ENCODE data around the gene DNM3. TPM values are rescaled to one million over a fixed set of nuclear protein-coding genes. Genes with fewer than 3 reads are reported as not detected.

DNM3 gene
- polyA plus RNA-seq, 1 of the 3 experiments (the other 2 are of a cell fraction), result 0.43 TPM

DNA sequence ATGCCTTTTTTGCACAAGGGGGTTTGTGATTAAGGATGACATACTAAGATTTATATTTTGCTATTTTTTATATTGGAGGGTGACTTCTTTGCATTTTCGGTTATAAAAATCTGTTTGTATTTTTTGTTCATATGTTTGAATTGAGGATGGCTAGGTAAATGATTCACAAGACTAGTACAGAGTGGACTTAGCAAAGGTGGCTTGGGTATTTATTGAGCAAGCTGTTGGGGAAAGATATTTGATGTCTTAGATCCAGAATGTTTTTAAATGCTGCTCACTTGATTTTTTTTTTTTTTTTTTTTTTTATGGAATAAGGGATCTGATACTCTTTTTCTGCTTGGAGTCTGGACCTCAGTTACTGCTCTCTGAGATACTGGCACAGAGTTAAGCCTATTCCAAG is 100.6 kb downstream of the DNM3 start:
- H3F3A ChIP-seq (replicated peaks; ENCODE audit: insufficient read depth), result no peaks in the 10 kb centered on the region
- H3K4me2 ChIP-seq, result no peak overlapping the region
- no peak overlapping the region for H2AFZ ChIP-seq (ENCODE audit: low read depth)
- no peaks in the 10 kb centered on the region for H3K36me3 ChIP-seq (replicated peaks in 1 of 2; ENCODE audit: control insufficient read depth in 1 of 2, insufficient read depth in 2 of 2, low read length in 1 of 2)
- TF ChIP-seq JUND (IDR thresholded peaks at IDR 0.05), result no peak
- H4K20me1 ChIP-seq (ENCODE audit: insufficient read depth), result no peaks in the 10 kb centered on the region
- H3K9me2 ChIP-seq, result no peaks in the 10 kb centered on the region
- no peaks in the 10 kb centered on the region for H3K27me3 ChIP-seq (ENCODE audit: insufficient read depth)
- CTCF ChIA-PET, result no interaction called here
- 58% methylated on average over 1 of the region's 1 CpG for WGBS (ENCODE audit: low lambda C conversion rate)
- no peaks in the 10 kb centered on the region for H3K9me3 ChIP-seq
- no peaks in the 10 kb centered on the region for H3K4me1 ChIP-seq (ENCODE audit: control insufficient read depth in 1 of 2, insufficient read depth in 2 of 2, low read depth in 1 of 2, low read length in 1 of 2)
- no peaks in the 10 kb centered on the region for H3K79me2 ChIP-seq (ENCODE audit: insufficient read depth)
- H3K9ac ChIP-seq, result no peak overlapping the region
- POLR2A ChIA-PET, result no interaction called here
- H3K4me3 ChIP-seq (ENCODE audit: low read depth in 2 of 2, low read length in 1 of 2), result no peak overlapping the region
- DNase-seq, result no peak
- H3K27ac ChIP-seq (ENCODE audit: low read depth in 2 of 2, low read length in 1 of 2), result no peak overlapping the region

DNA sequence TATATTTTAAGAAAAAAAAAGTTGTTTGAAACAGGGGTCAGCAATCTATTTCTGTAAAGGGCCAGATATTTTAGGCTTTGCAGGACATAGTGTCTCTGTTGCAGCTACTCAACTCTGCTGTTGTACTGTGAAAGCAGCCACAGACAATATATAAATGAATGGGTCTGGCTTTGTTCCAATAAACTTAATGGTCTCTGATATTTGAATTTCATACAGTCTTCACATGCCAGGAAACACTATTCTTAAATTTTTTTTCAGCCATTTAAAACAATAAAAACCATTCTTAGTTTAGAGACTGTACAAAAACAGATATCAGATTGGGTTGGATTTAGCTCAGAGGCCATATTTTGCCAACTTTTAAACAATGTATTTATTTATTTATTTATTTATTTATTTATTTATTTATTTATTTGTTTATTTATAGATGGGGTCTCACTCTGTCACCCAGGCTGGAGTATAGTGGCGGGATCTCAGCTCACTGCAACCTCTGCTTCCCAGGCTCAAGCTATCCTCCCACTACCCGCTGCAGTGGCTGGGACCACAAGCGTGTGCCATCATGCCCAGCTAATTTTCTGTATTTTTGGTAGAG is 102.8 kb downstream of the DNM3 start:
- no peaks in the 10 kb centered on the region for H3K4me1 ChIP-seq (ENCODE audit: control insufficient read depth in 1 of 2, insufficient read depth in 2 of 2, low read depth in 1 of 2, low read length in 1 of 2)
- POLR2A ChIA-PET, result no interaction called here
- no peak overlapping the region for H3K4me3 ChIP-seq (ENCODE audit: low read depth in 2 of 2, low read length in 1 of 2)
- WGBS (ENCODE audit: low lambda C conversion rate), result 60% methylated on average over 3 of the region's 3 CpGs
- H3K36me3 ChIP-seq (replicated peaks in 1 of 2; ENCODE audit: control insufficient read depth in 1 of 2, insufficient read depth in 2 of 2, low read length in 1 of 2), result no peaks in the 10 kb centered on the region
- CTCF ChIA-PET, result no interaction called here
- H3F3A ChIP-seq (replicated peaks; ENCODE audit: insufficient read depth), result no peaks in the 10 kb centered on the region
- no peak overlapping the region for H2AFZ ChIP-seq (ENCODE audit: low read depth)
- H3K9ac ChIP-seq, result no peak overlapping the region
- H3K79me2 ChIP-seq (ENCODE audit: insufficient read depth), result no peaks in the 10 kb centered on the region
- no peaks in the 10 kb centered on the region for H3K27me3 ChIP-seq (ENCODE audit: insufficient read depth)
- no peaks in the 10 kb centered on the region for H3K9me3 ChIP-seq
- H3K4me2 ChIP-seq, result no peak overlapping the region
- TF ChIP-seq, protein P1, sequence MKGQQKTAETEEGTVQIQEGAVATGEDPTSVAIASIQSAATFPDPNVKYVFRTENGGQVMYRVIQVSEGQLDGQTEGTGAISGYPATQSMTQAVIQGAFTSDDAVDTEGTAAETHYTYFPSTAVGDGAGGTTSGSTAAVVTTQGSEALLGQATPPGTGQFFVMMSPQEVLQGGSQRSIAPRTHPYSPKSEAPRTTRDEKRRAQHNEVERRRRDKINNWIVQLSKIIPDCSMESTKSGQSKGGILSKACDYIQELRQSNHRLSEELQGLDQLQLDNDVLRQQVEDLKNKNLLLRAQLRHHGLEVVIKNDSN (IDR thresholded peaks at IDR 0.05; ENCODE audit: borderline replicate concordance, low read depth), result no peak
- TF ChIP-seq, protein P2, sequence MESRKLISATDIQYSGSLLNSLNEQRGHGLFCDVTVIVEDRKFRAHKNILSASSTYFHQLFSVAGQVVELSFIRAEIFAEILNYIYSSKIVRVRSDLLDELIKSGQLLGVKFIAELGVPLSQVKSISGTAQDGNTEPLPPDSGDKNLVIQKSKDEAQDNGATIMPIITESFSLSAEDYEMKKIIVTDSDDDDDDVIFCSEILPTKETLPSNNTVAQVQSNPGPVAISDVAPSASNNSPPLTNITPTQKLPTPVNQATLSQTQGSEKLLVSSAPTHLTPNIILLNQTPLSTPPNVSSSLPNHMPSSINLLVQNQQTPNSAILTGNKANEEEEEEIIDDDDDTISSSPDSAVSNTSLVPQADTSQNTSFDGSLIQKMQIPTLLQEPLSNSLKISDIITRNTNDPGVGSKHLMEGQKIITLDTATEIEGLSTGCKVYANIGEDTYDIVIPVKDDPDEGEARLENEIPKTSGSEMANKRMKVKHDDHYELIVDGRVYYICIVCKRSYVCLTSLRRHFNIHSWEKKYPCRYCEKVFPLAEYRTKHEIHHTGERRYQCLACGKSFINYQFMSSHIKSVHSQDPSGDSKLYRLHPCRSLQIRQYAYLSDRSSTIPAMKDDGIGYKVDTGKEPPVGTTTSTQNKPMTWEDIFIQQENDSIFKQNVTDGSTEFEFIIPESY (IDR thresholded peaks at IDR 0.05; ENCODE audit: borderline replicate concordance, low read depth), result no peak
- TF ChIP-seq, protein P3, sequence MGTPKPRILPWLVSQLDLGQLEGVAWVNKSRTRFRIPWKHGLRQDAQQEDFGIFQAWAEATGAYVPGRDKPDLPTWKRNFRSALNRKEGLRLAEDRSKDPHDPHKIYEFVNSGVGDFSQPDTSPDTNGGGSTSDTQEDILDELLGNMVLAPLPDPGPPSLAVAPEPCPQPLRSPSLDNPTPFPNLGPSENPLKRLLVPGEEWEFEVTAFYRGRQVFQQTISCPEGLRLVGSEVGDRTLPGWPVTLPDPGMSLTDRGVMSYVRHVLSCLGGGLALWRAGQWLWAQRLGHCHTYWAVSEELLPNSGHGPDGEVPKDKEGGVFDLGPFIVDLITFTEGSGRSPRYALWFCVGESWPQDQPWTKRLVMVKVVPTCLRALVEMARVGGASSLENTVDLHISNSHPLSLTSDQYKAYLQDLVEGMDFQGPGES (IDR thresholded peaks at IDR 0.05; ENCODE audit: low read depth, low read length), result no peak
- TF ChIP-seq, protein P4, sequence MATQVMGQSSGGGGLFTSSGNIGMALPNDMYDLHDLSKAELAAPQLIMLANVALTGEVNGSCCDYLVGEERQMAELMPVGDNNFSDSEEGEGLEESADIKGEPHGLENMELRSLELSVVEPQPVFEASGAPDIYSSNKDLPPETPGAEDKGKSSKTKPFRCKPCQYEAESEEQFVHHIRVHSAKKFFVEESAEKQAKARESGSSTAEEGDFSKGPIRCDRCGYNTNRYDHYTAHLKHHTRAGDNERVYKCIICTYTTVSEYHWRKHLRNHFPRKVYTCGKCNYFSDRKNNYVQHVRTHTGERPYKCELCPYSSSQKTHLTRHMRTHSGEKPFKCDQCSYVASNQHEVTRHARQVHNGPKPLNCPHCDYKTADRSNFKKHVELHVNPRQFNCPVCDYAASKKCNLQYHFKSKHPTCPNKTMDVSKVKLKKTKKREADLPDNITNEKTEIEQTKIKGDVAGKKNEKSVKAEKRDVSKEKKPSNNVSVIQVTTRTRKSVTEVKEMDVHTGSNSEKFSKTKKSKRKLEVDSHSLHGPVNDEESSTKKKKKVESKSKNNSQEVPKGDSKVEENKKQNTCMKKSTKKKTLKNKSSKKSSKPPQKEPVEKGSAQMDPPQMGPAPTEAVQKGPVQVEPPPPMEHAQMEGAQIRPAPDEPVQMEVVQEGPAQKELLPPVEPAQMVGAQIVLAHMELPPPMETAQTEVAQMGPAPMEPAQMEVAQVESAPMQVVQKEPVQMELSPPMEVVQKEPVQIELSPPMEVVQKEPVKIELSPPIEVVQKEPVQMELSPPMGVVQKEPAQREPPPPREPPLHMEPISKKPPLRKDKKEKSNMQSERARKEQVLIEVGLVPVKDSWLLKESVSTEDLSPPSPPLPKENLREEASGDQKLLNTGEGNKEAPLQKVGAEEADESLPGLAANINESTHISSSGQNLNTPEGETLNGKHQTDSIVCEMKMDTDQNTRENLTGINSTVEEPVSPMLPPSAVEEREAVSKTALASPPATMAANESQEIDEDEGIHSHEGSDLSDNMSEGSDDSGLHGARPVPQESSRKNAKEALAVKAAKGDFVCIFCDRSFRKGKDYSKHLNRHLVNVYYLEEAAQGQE (IDR thresholded peaks at IDR 0.05; ENCODE audit: low read depth, low read length), result no peak
- TF ChIP-seq TCF12 (IDR thresholded peaks at IDR 0.05), result no peak
- no peak for TF ChIP-seq EZH2phosphoT487 (IDR thresholded peaks at IDR 0.05; ENCODE audit: borderline replicate concordance, low read depth)
- no peak for TF ChIP-seq ELF1 (IDR thresholded peaks at IDR 0.05)
- no peak for TF ChIP-seq RAD21 (IDR thresholded peaks at IDR 0.05; ENCODE audit: low read length)
- TF ChIP-seq FOXM1 (IDR thresholded peaks at IDR 0.05; ENCODE audit: low read depth), result no peak
- TF ChIP-seq, protein P5, sequence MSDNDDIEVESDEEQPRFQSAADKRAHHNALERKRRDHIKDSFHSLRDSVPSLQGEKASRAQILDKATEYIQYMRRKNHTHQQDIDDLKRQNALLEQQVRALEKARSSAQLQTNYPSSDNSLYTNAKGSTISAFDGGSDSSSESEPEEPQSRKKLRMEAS (IDR thresholded peaks at IDR 0.05; ENCODE audit: low read depth), result no peak
- no peak for TF ChIP-seq JUND (IDR thresholded peaks at IDR 0.05)
- TF ChIP-seq YY1 (IDR thresholded peaks at IDR 0.05; ENCODE audit: low read depth), result no peak
- TF ChIP-seq TEAD4 (IDR thresholded peaks at IDR 0.05; ENCODE audit: borderline replicate concordance, insufficient read depth), result no peak
- no peak for TF ChIP-seq CHD2 (IDR thresholded peaks at IDR 0.05; ENCODE audit: low read length, partially characterized antibody)
- TF ChIP-seq, protein P6, sequence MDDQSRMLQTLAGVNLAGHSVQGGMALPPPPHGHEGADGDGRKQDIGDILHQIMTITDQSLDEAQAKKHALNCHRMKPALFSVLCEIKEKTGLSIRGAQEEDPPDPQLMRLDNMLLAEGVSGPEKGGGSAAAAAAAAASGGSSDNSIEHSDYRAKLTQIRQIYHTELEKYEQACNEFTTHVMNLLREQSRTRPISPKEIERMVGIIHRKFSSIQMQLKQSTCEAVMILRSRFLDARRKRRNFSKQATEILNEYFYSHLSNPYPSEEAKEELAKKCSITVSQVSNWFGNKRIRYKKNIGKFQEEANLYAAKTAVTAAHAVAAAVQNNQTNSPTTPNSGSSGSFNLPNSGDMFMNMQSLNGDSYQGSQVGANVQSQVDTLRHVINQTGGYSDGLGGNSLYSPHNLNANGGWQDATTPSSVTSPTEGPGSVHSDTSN (IDR thresholded peaks at IDR 0.05), result no peak
- no peak for TF ChIP-seq FOXJ3 (CRISPR knock-in tag; IDR thresholded peaks at IDR 0.05)
- no peak for TF ChIP-seq NRF1 (IDR thresholded peaks at IDR 0.05; ENCODE audit: low read depth, low read length)
- no peak for TF ChIP-seq NFIC (IDR thresholded peaks at IDR 0.05; ENCODE audit: borderline replicate concordance)
- TF ChIP-seq TAF1 (IDR thresholded peaks at IDR 0.05; ENCODE audit: borderline replicate concordance, low read depth, low read length), result no peak
- TF ChIP-seq SMC3 (IDR thresholded peaks at IDR 0.05; ENCODE audit: low read depth, low read length), result no peak
- no peaks in the 10 kb centered on the region for H4K20me1 ChIP-seq (ENCODE audit: insufficient read depth)
- no peaks in the 10 kb centered on the region for H3K9me2 ChIP-seq
- no peak for DNase-seq
- H3K27ac ChIP-seq (ENCODE audit: low read depth in 2 of 2, low read length in 1 of 2), result no peak overlapping the region
